IMR-90 (cell line): Measurements from ENCODE around the gene OR2H1.

Source experiments
- CEBPB ChIP-seq: IDR thresholded peaks from 2 replicates; pipeline ENCODE4 v1.6.1; 2012; ENCODE audit warnings: low read depth, low read length, improper control_type of control experiment
- CTCF ChIP-seq: conservative IDR thresholded peaks from 2 replicates; pipeline ENCODE4 v1.5.1; 2012; ENCODE audit warnings: mild to moderate bottlenecking, low read depth, low read length, improper control_type of control experiment
- ELK1 ChIP-seq: fragments of 150-350 bp; IDR thresholded peaks from 2 replicates; pipeline ENCODE4 v1.6.1; 2016; ENCODE audit warnings: low read depth, mild to moderate bottlenecking, low read length, moderate library complexity, borderline replicate concordance
- MAZ ChIP-seq: IDR thresholded peaks from 2 replicates; pipeline ENCODE4 v1.6.1; 2012; ENCODE audit warnings: low read depth, mild to moderate bottlenecking, low read length, improper control_type of control experiment, moderate library complexity, borderline replicate concordance
- MXI1 ChIP-seq: IDR thresholded peaks from 2 replicates; pipeline ENCODE4 v1.6.1; 2012; ENCODE audit warnings: low read depth, mild to moderate bottlenecking, low read length, moderate library complexity, borderline replicate concordance
- POLR2A ChIP-seq: IDR thresholded peaks from 2 replicates; pipeline ENCODE4 v1.6.1; 2012; ENCODE audit warnings: mild to moderate bottlenecking, low read depth, low read length
- RAD21 ChIP-seq: IDR thresholded peaks from 2 replicates; pipeline ENCODE4 v1.6.1; 2012; ENCODE audit warnings: low read length, improper control_type of control experiment
- RCOR1 ChIP-seq: IDR thresholded peaks from 2 replicates; pipeline ENCODE4 v1.6.1; 2012; ENCODE audit warnings: mild to moderate bottlenecking, low read length, improper control_type of control experiment; ENCODE audit not compliant: insufficient replicate concordance
- RFX5 ChIP-seq: IDR thresholded peaks from 2 replicates; pipeline ENCODE4 v1.8.0; 2012; ENCODE audit warnings: low read depth, mild to moderate bottlenecking, low read length, moderate library complexity
- SMC3 ChIP-seq: fragments of 150-350 bp; IDR thresholded peaks from 2 replicates; pipeline ENCODE4 v1.6.1; 2016; ENCODE audit warnings: low read depth, mild to moderate bottlenecking, antibody characterized with exemption, low read length, moderate library complexity
- USF2 ChIP-seq: fragments of 150-350 bp; IDR thresholded peaks from 2 replicates; pipeline ENCODE4 v1.6.1; 2017; ENCODE audit warnings: mild to moderate bottlenecking, antibody characterized with exemption, low read length, low read depth

GRCh38 chr6:29502597-29502996, 45.6 kb downstream of the OR2H1 start:
- TF ChIP-seq CTCF (no peak), CEBPB (no peak), POLR2A (no peak), SMC3 (no peak), MXI1 (no peak), RCOR1 (no peak), RFX5 (no peak), ELK1 (no peak), USF2 (no peak), RAD21 (no peak), MAZ (no peak)
